K562 (cell line): ENCODE data around the gene DNAJB11. TPM values are rescaled to one million over a fixed set of nuclear protein-coding genes. Genes with fewer than 3 reads are reported as not detected.

Source experiments
- ATAC-seq: fragments of 200-7000 bp; cut with Tn5 transposase; 3 replicates; pipeline ENCODE4 v1.9.1; 2020; ENCODE audit warnings: moderate library complexity
- BruUV-seq: library from RNA; stranded (reverse); fragments of 400-500 nt; replicated peaks from 2 replicates; lab custom pipeline; 2021; lab: Mats Ljungman, UMichigan
- CTCF ChIA-PET: fragments of 300-600 bp; formaldehyde crosslinking; extraction: SDS; loops from one replicate; lab custom pipeline; 2021; ENCODE audit warnings: low intra/inter-chr PET ratio; lab: Yijun Ruan, JAX
- POLR2A ChIA-PET: fragments of 300-600, 350-650 bp; sonication (Branson Sonifier 250); formaldehyde crosslinking; extraction: SDS; loops from one replicate; lab custom pipeline; 2021; ENCODE audit warnings: antibody characterized with exemption, inconsistent platforms; lab: Yijun Ruan, JAX
- DNase-seq, 4 experiments: peaks; one replicate each; pipeline versions ENCODE4 v3.0.0 to v3.0.0-alpha.2; 2011 to 2018; ENCODE audit warnings: low spot score in 3 of 4, mixed read lengths in 3 of 4; ENCODE audit errors: extremely low read depth in 1 of 4
- FAIRE-seq: peaks from 2 replicates; lab custom pipeline; 2011; peaks lifted over from hg19 to GRCh38; lab: Jason Lieb, UNC
- H2AFZ ChIP-seq: 2 replicates; pipeline ENCODE4 v1.6.0; 2011; ENCODE audit warnings: low read depth, low read length, control low read depth, inconsistent platforms
- H3K27ac ChIP-seq: fragments of 200-600 bp; 3 replicates; pipeline ENCODE4 v1.8.0; 2011; ENCODE audit warnings: low read depth, mild to moderate bottlenecking, control low read depth, inconsistent platforms, low read length, moderate library complexity, mixed read lengths; ENCODE audit errors: extremely low read depth
- H3K27me3 ChIP-seq, 2 experiments: fragments of 300-600 bp in 1 of 2; 2 replicates in 1 of 2; 3 replicates in 1 of 2; pipeline versions ENCODE4 v1.6.0 to v1.8.0; 2011; ENCODE audit warnings: inconsistent platforms in 2 of 2, low read length in 2 of 2, mild to moderate bottlenecking in 1 of 2, mixed read lengths in 1 of 2, moderate library complexity in 1 of 2; ENCODE audit not compliant: control insufficient read depth in 2 of 2, insufficient read depth in 2 of 2
- H3K36me3 ChIP-seq: fragments of 300-600 bp; 3 replicates; pipeline ENCODE4 v1.8.0; 2011; ENCODE audit warnings: mild to moderate bottlenecking, low read length, inconsistent platforms; ENCODE audit not compliant: control insufficient read depth, insufficient read depth
- H3K4me1 ChIP-seq, 2 experiments: fragments of 200-600 bp in 1 of 2; replicated peaks in 1 of 2; 2 replicates in 1 of 2; 3 replicates in 1 of 2; pipeline versions ENCODE4 v1.5.1 to v1.8.0; 2011; ENCODE audit warnings: inconsistent platforms in 2 of 2, low read length in 2 of 2, mild to moderate bottlenecking in 1 of 2, mixed read lengths in 1 of 2, moderate library complexity in 1 of 2; ENCODE audit not compliant: control insufficient read depth in 2 of 2, insufficient read depth in 2 of 2
- H3K4me2 ChIP-seq: 2 replicates; pipeline ENCODE4 v1.6.1; 2011; ENCODE audit warnings: low read length, control low read depth, inconsistent platforms, mixed read lengths; ENCODE audit not compliant: insufficient read depth
- H3K4me3 ChIP-seq: fragments of 200-600 bp; sonication (generic), shearing (Covaris generic); 2 replicates; pipeline ENCODE4 v1.5.1; 2016; ENCODE audit warnings: control low read depth, inconsistent platforms
- H3K79me2 ChIP-seq: fragments of 200-600 bp; 3 replicates; pipeline ENCODE4 v1.8.0; 2011; ENCODE audit warnings: low read length, inconsistent platforms; ENCODE audit not compliant: control insufficient read depth, insufficient read depth
- H3K9ac ChIP-seq, 2 experiments: 2 replicates each; pipeline versions ENCODE4 v1.6.0 to v1.6.1; 2011; ENCODE audit warnings: low read depth in 2 of 2, low read length in 2 of 2, control low read depth in 1 of 2, inconsistent platforms in 1 of 2, mild to moderate bottlenecking in 1 of 2, mixed read lengths in 1 of 2; ENCODE audit not compliant: insufficient read depth in 1 of 2
- H3K9me1 ChIP-seq: one replicate; pipeline ENCODE4 v1.6.0; 2011; ENCODE audit warnings: inconsistent platforms, mild to moderate bottlenecking, low read length, moderate library complexity; ENCODE audit not compliant: control insufficient read depth, insufficient read depth
- H3K9me3 ChIP-seq: replicated peaks from 2 replicates; pipeline ENCODE4 v1.5.1; 2011; ENCODE audit warnings: low read depth, low read length, inconsistent platforms; ENCODE audit not compliant: control insufficient read depth, insufficient read depth
- H4K20me1 ChIP-seq: replicated peaks from 2 replicates; pipeline ENCODE4 v1.6.1; 2011; ENCODE audit warnings: low read length, inconsistent platforms, mixed read lengths; ENCODE audit not compliant: control insufficient read depth, insufficient read depth
- ARID2 ChIP-seq: fragments of 450-650 bp; IDR thresholded peaks from 2 replicates; pipeline ENCODE4 v1.6.1; 2017; ENCODE audit warnings: antibody characterized with exemption, mild to moderate bottlenecking
- CBX3 ChIP-seq, 2 experiments: IDR thresholded peaks; 1 replicate in 1 of 2; 2 replicates in 1 of 2; pipeline ENCODE4 v1.6.1; 2012; ENCODE audit warnings: inconsistent platforms in 2 of 2, low read length in 2 of 2, borderline replicate concordance in 1 of 2, control low read depth in 1 of 2
- CREB5 ChIP-seq: fragments of 250-450 bp; sonication (Bioruptor Pico); IDR thresholded peaks from 2 replicates; pipeline ENCODE4 v1.5.0; 2020; ENCODE audit warnings: mild to moderate bottlenecking
- CUX1 ChIP-seq: fragments of 200-800 bp; sonication (Bioruptor generic); IDR thresholded peaks from 2 replicates; pipeline ENCODE4 v1.6.1; 2016; ENCODE audit warnings: missing genetic modification characterization, missing compliant biosample characterization
- ERF ChIP-seq: fragments of 450-650 bp; formaldehyde crosslinking; IDR thresholded peaks from 2 replicates; pipeline ENCODE4 v1.4.0; 2020; ENCODE audit warnings: mild to moderate bottlenecking, mixed read lengths
- EWSR1 ChIP-seq: fragments of 450-650 bp; IDR thresholded peaks from 2 replicates; pipeline ENCODE4 v1.6.1; 2018; ENCODE audit warnings: borderline replicate concordance, mild to moderate bottlenecking, low read depth, moderate library complexity; ENCODE audit not compliant: partially characterized antibody
- HMGN3 ChIP-seq: IDR thresholded peaks from 2 replicates; pipeline ENCODE4 v1.6.1; 2011; ENCODE audit warnings: borderline replicate concordance, low read depth, mild to moderate bottlenecking, mixed read lengths, low read length; ENCODE audit not compliant: insufficient read length; ENCODE audit errors: extremely low read depth
- KDM1A ChIP-seq, 2 experiments: fragments of 450-650 bp; IDR thresholded peaks; 2 replicates each; pipeline ENCODE4 v1.6.1; 2016; ENCODE audit warnings: mild to moderate bottlenecking in 2 of 2
- MBD2 ChIP-seq: sonication (generic); IDR thresholded peaks from 2 replicates; pipeline ENCODE4 v1.6.1; 2016; ENCODE audit warnings: low read depth, borderline replicate concordance
- PKNOX1 ChIP-seq: fragments of 450-650 bp; IDR thresholded peaks from 2 replicates; pipeline ENCODE4 v1.6.1; 2016
- RNF2 ChIP-seq: sonication (generic); IDR thresholded peaks from 2 replicates; pipeline ENCODE4 v1.6.1; 2016
- TFAM ChIP-seq: fragments of 250-450 bp; sonication (Bioruptor Pico); conservative IDR thresholded peaks from 2 replicates; pipeline ENCODE4 v1.5.0; 2021; ENCODE audit warnings: mild to moderate bottlenecking, moderate library complexity
- ZFP1 ChIP-seq: fragments of 450-650 bp; formaldehyde crosslinking; IDR thresholded peaks from 2 replicates; pipeline ENCODE4 v1.4.0; 2020; ENCODE audit warnings: mild to moderate bottlenecking, mixed read lengths
- ZNF253 ChIP-seq: fragments of 250-450 bp; sonication (Bioruptor Pico); conservative IDR thresholded peaks from 2 replicates; pipeline ENCODE4 v1.6.1; 2021; ENCODE audit warnings: mild to moderate bottlenecking
- ZNF584 ChIP-seq: fragments of 200-800 bp; sonication (Bioruptor generic); IDR thresholded peaks from 2 replicates; pipeline ENCODE4 v1.6.1; 2016; ENCODE audit warnings: low read depth, mild to moderate bottlenecking, missing genetic modification characterization, missing compliant biosample characterization
- WGBS: fragments of 100-300 bp; shearing (Covaris generic); methylation state at CpG from one replicate; pipeline ENCODE4 v1.1.6; 2016; ENCODE audit warnings: low coverage, mixed read lengths; ENCODE audit not compliant: insufficient coverage; ENCODE audit errors: missing lambda C conversion rate; 5-methylcytosine and 5-hydroxymethylcytosine counted together
- in situ Hi-C: fragments of 300-500 bp; cut with MboI; formaldehyde crosslinking; loops from 4 replicates; pipeline ENCODE4 v1.15.0; 2018; ENCODE audit warnings: inconsistent platforms, mixed read lengths
- intact Hi-C: fragments of 100-400 bp; cut with micrococcal nuclease; formaldehyde crosslinking; loops from 2 replicates; pipeline ENCODE4 v1.14.2; 2022
- polyA plus RNA-seq, 8 experiments: library from polyadenylated mRNA; depleted of rRNA in 4 of 8; stranded (reverse) in 5 of 8; unstranded in 3 of 8; fragments of >200 nt; fragmentation: Nextera tagmentation in 2 of 8; fragmentation: Illumina TruSeq in 1 of 8; extraction: Ambion mirVana in 2 of 8; extraction: Trizol in 1 of 8; gene quantifications; 2 replicates each; pipeline versions ENCODE4 v1.2.1 to v1.2.3, GENCODE V29; 2011 to 2014; ENCODE audit warnings: inconsistent platforms in 1 of 8, missing spikeins in 1 of 8
- total RNA-seq, 7 experiments: library from RNA; depleted of rRNA in 6 of 7; stranded (reverse); fragments of >200 nt in 6 of 7; fragmentation: Illumina TruSeq in 2 of 7; extraction: Trizol in 2 of 7; gene quantifications; 2 replicates each; pipeline versions ENCODE4 v1.2.1 to v1.2.3, GENCODE V29; 2011 to 2021; ENCODE audit warnings: low replicate concordance in 1 of 7

The DNAJB11 gene
- total and polyA plus RNA-seq, 9 of the 15 experiments (the other 6 are each of a cell fraction or from before 2014, with no cell fraction given): 14.8 to 74.7 (median 63.8) TPM

DNA sequence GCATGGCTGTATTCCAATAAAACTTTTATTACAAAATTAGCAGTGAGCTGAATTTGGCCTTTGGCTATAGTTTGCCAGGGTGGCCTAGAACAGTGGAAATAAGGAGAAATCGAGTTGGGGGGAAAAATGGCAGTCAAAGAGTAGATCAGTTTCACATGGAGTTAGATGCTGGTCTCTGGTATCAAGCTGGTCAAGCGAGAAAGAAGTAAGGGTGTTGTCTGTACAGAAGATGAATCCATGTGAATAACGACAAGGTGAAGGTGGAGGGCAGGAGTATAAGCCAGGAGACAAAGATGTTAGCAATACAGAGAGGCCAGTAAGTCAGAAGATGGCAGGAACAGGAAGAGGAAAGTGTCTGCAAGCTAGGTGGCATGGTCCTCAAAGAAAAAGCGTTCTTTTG lies 54.1 kb downstream of the DNAJB11 start:
- no peak overlapping the region for H2AFZ ChIP-seq
- H3K9me3 ChIP-seq: 0 out of 2 replicates have a peak, but pooled peaks cover 1% of the 10 kb centered on the region
- H4K20me1 ChIP-seq: no peaks in the 10 kb centered on the region
- intact Hi-C loops (no loop called here), in situ Hi-C loops (no loop called here)
- no peaks in the 10 kb centered on the region for H3K79me2 ChIP-seq
- H3K4me2 ChIP-seq: no peak overlapping the region
- no peak overlapping the region for H3K9ac ChIP-seq
- DNase-seq: no peak
- ChIA-PET POLR2A (interaction anchor here (0.6 to 0.9 kb wide), 2 partner anchors 138 to 161 kb away, joined by 3 read pairs; no protein-coding TSS in a partner anchor), CTCF (no interaction called here)
- 17% methylated on average over 4 of the region's 4 CpGs for WGBS
- no TSS peak for BruUV-seq
- H3K27me3 ChIP-seq: peaks cover 4 to 42% of the 10 kb centered on the region in 2 experiments; a peak in 4 of 5 replicates
- no peaks in the 10 kb centered on the region for H3K9me1 ChIP-seq
- FAIRE-seq: no peak
- no peaks in the 10 kb centered on the region for H3K36me3 ChIP-seq
- peaks cover 3 to 4% of the 10 kb centered on the region in 2 experiments; a peak in 3 of 5 replicates for H3K4me1 ChIP-seq
- ATAC-seq: no peak
- no peak overlapping the region for H3K27ac ChIP-seq
- H3K4me3 ChIP-seq: no peak overlapping the region
- TF ChIP-seq ZFP1 (CRISPR knock-in tag) (no peak), ZNF253 (CRISPR knock-in tag) (no peak), RNF2 (no peak), HMGN3 (no peak), CREB5 (CRISPR knock-in tag) (no peak), TFAM (CRISPR knock-in tag) (no peak), ARID2 (no peak), EWSR1 (no peak), MBD2 (no peak), KDM1A (IDR thresholded peaks at IDR 0.05) (no peak), ZNF584 (CRISPR knock-in tag) (no peak), ERF (CRISPR knock-in tag) (no peak), PKNOX1 (no peak), CUX1 (CRISPR knock-in tag) (no peak), CBX3 (IDR thresholded peaks at IDR 0.05; ENCODE audit: borderline replicate concordance in 1 of 2, low read length in 2 of 2) (no peak)
